ACHN (cell line): ENCODE measurements around the gene ZDHHC12.

Experiments used
- DNase-seq: peaks from one replicate; pipeline ENCODE4 v3.0.0-alpha.2; 2015
- in situ Hi-C: cut with HindIII; loops from 2 replicates; pipeline ENCODE4 v1.10.0; 2017; ENCODE audit warnings: low sequenced_read_pairs, low pct_ligation_motif_present, low pct_unique_long_range_greater_than_20kb

The ZDHHC12 gene

GRCh38 chr9:128732576-128732975 is 8.6 kb upstream of the ZDHHC12 start:
- in situ Hi-C loops, result no loop called here
- no peak for DNase-seq

- in situ Hi-C loops, result no loop called here
- no peak for DNase-seq
Observed at GRCh38 chr9:128731691-128732090, 7.8 kb upstream of the ZDHHC12 start.

GRCh38 chr9:128731093-128731492 is 7.2 kb upstream of the ZDHHC12 start:
- DNase-seq, result no peak
- in situ Hi-C loops, result no loop called here

GRCh38 chr9:128729766-128730517 is 6.0 kb upstream of the ZDHHC12 start:
- no peak for DNase-seq
- in situ Hi-C loops, result no loop called here

GRCh38 chr9:128729302-128729701 is 5.4 kb upstream of the ZDHHC12 start:
- in situ Hi-C loops, result no loop called here
- DNase-seq, result no peak

- DNase-seq, result no peak
- in situ Hi-C loops, result no loop called here
Observed at GRCh38 chr9:128728298-128728697, 4.4 kb upstream of the ZDHHC12 start.

- DNase-seq, result no peak
- in situ Hi-C loops, result no loop called here
Observed at GRCh38 chr9:128727640-128728248, 3.8 kb upstream of the ZDHHC12 start.

- in situ Hi-C loops, result no loop called here
- peak; percentile 65 for DNase-seq
Observed at GRCh38 chr9:128724744-128725211, 851 bp upstream of the ZDHHC12 start.

GRCh38 chr9:128723352-128723865 is 518 bp downstream of the ZDHHC12 start:
- in situ Hi-C loops, result no loop called here
- DNase-seq, result no peak

GRCh38 chr9:128722380-128723351 is 1.3 kb downstream of the ZDHHC12 start:
- no peak for DNase-seq
- in situ Hi-C loops, result no loop called here

- DNase-seq, result no peak
- in situ Hi-C loops, result no loop called here
Observed at GRCh38 chr9:128721487-128722010, 2.4 kb downstream of the ZDHHC12 start.

- no peak for DNase-seq
- in situ Hi-C loops, result no loop called here
Observed at GRCh38 chr9:128720841-128721486, 3.0 kb downstream of the ZDHHC12 start.

GRCh38 chr9:128719919-128720605 is 3.9 kb downstream of the ZDHHC12 start:
- in situ Hi-C loops, result no loop called here
- no peak for DNase-seq

- no peak for DNase-seq
- in situ Hi-C loops, result no loop called here
Observed at GRCh38 chr9:128718475-128718874, 5.5 kb downstream of the ZDHHC12 start.

GRCh38 chr9:128718047-128718446 is 5.9 kb downstream of the ZDHHC12 start:
- DNase-seq, result no peak
- in situ Hi-C loops, result no loop called here

- DNase-seq, result no peak
- in situ Hi-C loops, result no loop called here
Observed at GRCh38 chr9:128716581-128717254, 7.2 kb downstream of the ZDHHC12 start.

GRCh38 chr9:128715436-128715750 is 8.5 kb downstream of the ZDHHC12 start:
- in situ Hi-C loops, result no loop called here

More at GRCh38 chr9:128715436-128715750, 8.5 kb downstream of the ZDHHC12 start:
- DNase-seq, result no peak
